GM23248 (cell line): ENCODE measurements around the gene SH3BGRL.

Experiments used
- EZH2 ChIP-seq: fragments of 200-600 bp; sonication (generic); IDR thresholded peaks from 2 replicates; pipeline ENCODE4 v1.6.1; 2018; ENCODE audit warnings: antibody characterized with exemption, mild to moderate bottlenecking; ENCODE audit not compliant: insufficient read depth, poor library complexity, severe bottlenecking
- EZH2phosphoT487 ChIP-seq: fragments of 200-600 bp; sonication (generic); IDR thresholded peaks from 2 replicates; pipeline ENCODE4 v1.6.1; 2018; ENCODE audit warnings: antibody characterized with exemption, moderate library complexity, mild to moderate bottlenecking, low read depth; ENCODE audit not compliant: insufficient read depth

DNA sequence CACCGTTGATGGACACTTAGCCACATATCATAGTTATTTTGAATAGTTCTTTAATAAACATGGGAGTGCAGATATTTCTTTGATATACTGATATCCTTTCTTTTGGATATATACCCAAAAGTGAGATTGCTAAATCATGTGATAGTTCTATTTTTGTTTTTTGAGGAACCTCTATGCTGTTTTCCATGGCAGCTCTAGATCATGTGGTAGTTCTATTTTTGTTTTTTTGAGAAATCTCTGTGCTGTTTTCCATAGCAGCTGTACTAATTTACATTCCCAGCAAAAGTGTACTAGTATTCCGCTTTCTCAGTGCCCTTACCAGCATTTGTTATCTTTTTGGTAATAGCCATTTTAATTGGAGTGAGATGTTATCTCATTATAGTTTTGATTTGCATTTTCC lies 3.6 kb downstream of the SH3BGRL start:
- no peak for TF ChIP-seq EZH2phosphoT487
- TF ChIP-seq EZH2, result no peak
